NCI-H2029 (cell line): Measurements from ENCODE around the gene GTSE1.
"Not testable (repeated sequence)": the region's sequence is repeated elsewhere in the genome, so short reads cannot be mapped to it uniquely, and the experiment has no call there.

Experiments used
- DNase-seq: peaks from one replicate; lab custom pipeline; 2025; lab: John Stamatoyannopoulos, UW

GTSE1 gene

GRCh38 chr22:46296257-46297150 lies at the start of gene GTSE1:
Gene GTSE1, plus strand, starts transcription at chr22:46296870. Its CDS starts 531 bp downstream, at chr22:46297401.
- DNase-seq = peak; percentile 93

GRCh38 chr22:46247443-46247975 lies 49.2 kb upstream of the GTSE1 start:
- no peak for DNase-seq

- peak; percentile 83 for DNase-seq
Observed at GRCh38 chr22:46250035-46250782, 46.5 kb upstream of the GTSE1 start, which contains the start of gene CDPF1. Gene CDPF1, minus strand, starts transcription at chr22:46250293. Its CDS starts 2,009 bp downstream, at chr22:46248284.

GRCh38 chr22:46250783-46251125 lies 45.9 kb upstream of the GTSE1 start:
- no peak for DNase-seq

- no peak for DNase-seq
Observed at GRCh38 chr22:46251266-46251665, 45.4 kb upstream of the GTSE1 start.

- no peak for DNase-seq
Observed at GRCh38 chr22:46251816-46252380, 44.8 kb upstream of the GTSE1 start.

- no peak for DNase-seq
Observed at GRCh38 chr22:46256358-46256958, 40.2 kb upstream of the GTSE1 start.

- no peak for DNase-seq
Observed at GRCh38 chr22:46259374-46259773, 37.3 kb upstream of the GTSE1 start.

GRCh38 chr22:46260038-46260437 lies 36.6 kb upstream of the GTSE1 start:
- no peak for DNase-seq

- DNase-seq = peak; percentile 48
Observed at GRCh38 chr22:46262449-46263215, 34.0 kb upstream of the GTSE1 start.

GRCh38 chr22:46263216-46263590 lies 33.5 kb upstream of the GTSE1 start, which contains the start of gene PKDREJ:
Gene PKDREJ, minus strand, starts transcription at chr22:46263343. Its CDS starts 21 bp downstream, at chr22:46263322.
- no peak for DNase-seq

- not testable (repeated sequence) for DNase-seq
Observed at GRCh38 chr22:46264520-46264919, 32.1 kb upstream of the GTSE1 start.

- not testable (repeated sequence) for DNase-seq
Observed at GRCh38 chr22:46265627-46266026, 31.0 kb upstream of the GTSE1 start.

GRCh38 chr22:46267431-46268279 lies 29.0 kb upstream of the GTSE1 start, which contains the start of gene TTC38:
Gene TTC38, plus strand, starts transcription at chr22:46268008. Its CDS starts 32 bp downstream, at chr22:46268040.
- peak; percentile 20 for DNase-seq

- DNase-seq = no peak
Observed at GRCh38 chr22:46269564-46269963, 27.1 kb upstream of the GTSE1 start.

- DNase-seq = no peak
Observed at GRCh38 chr22:46272196-46272595, 24.5 kb upstream of the GTSE1 start.

- DNase-seq = no peak
Observed at GRCh38 chr22:46272762-46273431, 23.8 kb upstream of the GTSE1 start.

- no peak for DNase-seq
Observed at GRCh38 chr22:46273432-46274148, 23.1 kb upstream of the GTSE1 start.

GRCh38 chr22:46274381-46274780 lies 22.3 kb upstream of the GTSE1 start:
- DNase-seq = no peak
